ENCODE results near the gene ARL8B. TPM values are rescaled to one million over a fixed set of nuclear protein-coding genes. Genes with fewer than 3 reads are reported as not detected.
A peak's percentile ranks its signal among the peaks of the same experiment; 100 is the strongest.

The ARL8B gene
- total and polyA plus RNA-seq, 2 experiments from 2014 or later = 47.2 to 72.9 TPM

DNA sequence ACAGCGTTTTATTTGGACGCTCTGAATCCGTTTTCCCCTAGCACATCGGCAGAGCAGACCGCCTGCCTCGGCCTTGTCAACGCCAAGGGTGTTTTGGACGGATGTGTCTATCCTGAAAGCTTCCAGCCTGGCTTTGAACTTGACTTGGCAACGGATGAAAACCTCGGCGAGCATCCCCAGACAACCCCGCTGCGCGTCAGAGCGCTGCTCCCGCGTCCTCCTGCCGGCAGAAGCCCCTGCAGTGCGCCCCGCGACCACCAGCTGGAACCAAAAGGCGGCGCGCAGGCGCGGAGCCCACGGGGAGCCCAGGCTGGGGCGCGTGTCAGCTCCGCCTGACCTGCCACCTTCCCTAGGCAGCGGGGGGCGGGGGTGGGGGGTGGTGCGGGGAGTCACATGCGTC is 26.2 kb upstream of the ARL8B start:
- peak overlapping the region; percentile 53 for H3K4me2 ChIP-seq (ENCODE audit: unreplicated experiment)
- 3% methylated on average over 28 to 34 of the region's 34 CpGs for WGBS, 2 experiments (ENCODE audit: low coverage in 1 of 2, low lambda C conversion rate in 2 of 2, missing lambda C conversion rate in 2 of 2)
- peak; percentile 38 for DNase-seq
- in situ Hi-C loops (cut with MboI) = no loop called here
- peak overlapping the region; percentile 52 for H3K4me3 ChIP-seq
- 0 out of 2 replicates have a peak, but pooled peaks cover 4% of the 10 kb centered on the region for H3K27me3 ChIP-seq (replicated peaks; ENCODE audit: insufficient read depth)
- H3K9me3 ChIP-seq (ENCODE audit: low read depth) = no peaks in the 10 kb centered on the region
- TF ChIP-seq EZH2 (IDR thresholded peaks at IDR 0.05; ENCODE audit: insufficient read depth, poor library complexity, severe bottlenecking) (no peak), EZH2phosphoT487 (IDR thresholded peaks at IDR 0.05; ENCODE audit: insufficient read depth, low read depth) (no peak)
- H3K36me3 ChIP-seq (ENCODE audit: low read depth) = no peaks in the 10 kb centered on the region
- no peaks in the 10 kb centered on the region for H3K4me1 ChIP-seq (ENCODE audit: insufficient read depth)
- no peaks in the 10 kb centered on the region for H3K9me2 ChIP-seq (ENCODE audit: insufficient read depth)
- peak overlapping the region; percentile 69 for H2AFZ ChIP-seq
- H3K79me2 ChIP-seq (ENCODE audit: insufficient read depth) = no peaks in the 10 kb centered on the region
- H3F3A ChIP-seq (ENCODE audit: insufficient read depth) = no peaks in the 10 kb centered on the region
- no peak overlapping the region for H3K27ac ChIP-seq
- no peaks in the 10 kb centered on the region for H4K20me1 ChIP-seq (ENCODE audit: insufficient read depth)
- no peak overlapping the region for H3K9ac ChIP-seq

DNA sequence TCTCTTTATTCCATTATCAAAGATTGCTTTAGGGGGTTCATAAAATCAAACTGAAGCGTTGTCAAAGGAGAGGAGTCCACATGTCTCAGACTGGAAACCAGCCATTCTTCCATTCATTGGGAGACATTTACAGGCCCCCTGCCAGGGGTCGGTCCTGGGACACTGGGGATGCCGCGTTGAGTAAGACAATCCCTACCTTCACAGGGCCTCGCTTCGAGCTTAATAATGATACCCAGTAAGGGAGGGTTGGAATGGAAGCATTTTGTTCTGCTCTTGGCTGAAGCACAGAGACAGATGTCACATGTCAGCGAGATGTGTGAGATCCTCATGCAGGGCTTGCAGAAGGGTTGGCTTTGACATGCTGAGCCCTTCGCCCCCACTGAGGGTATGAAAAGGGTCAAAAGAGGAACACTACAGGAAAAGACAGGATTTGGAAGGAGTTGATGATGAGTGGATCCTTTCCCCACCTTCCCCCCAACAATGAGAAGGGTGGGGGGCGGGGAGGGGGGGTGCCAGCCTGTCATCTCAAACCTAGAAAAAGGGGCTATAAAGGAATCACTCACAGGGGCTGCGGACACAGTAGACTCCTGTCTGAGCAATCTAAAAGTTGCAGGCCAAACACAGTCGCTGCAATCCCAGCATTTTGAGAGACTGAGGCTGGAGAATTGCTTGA is 25.6 kb upstream of the ARL8B start:
- in situ Hi-C loops (cut with MboI) = no loop called here
- Histone ChIP-seq H3F3A (ENCODE audit: insufficient read depth) (no peaks in the 10 kb centered on the region), H2AFZ (peak overlapping the region; percentile 69; the same call in 1 of the 2 replicates), H3K9ac (no peak overlapping the region), H4K20me1 (ENCODE audit: insufficient read depth) (no peaks in the 10 kb centered on the region), H3K9me3 (ENCODE audit: low read depth) (no peaks in the 10 kb centered on the region), H3K4me1 (ENCODE audit: insufficient read depth) (no peaks in the 10 kb centered on the region), H3K4me3 (peak overlapping the region; percentile 52; the same call in 1 of the 2 replicates), H3K27me3 (replicated peaks; ENCODE audit: insufficient read depth) (0 out of 2 replicates have a peak, but pooled peaks cover 4% of the 10 kb centered on the region), H3K9me2 (ENCODE audit: insufficient read depth) (no peaks in the 10 kb centered on the region), H3K79me2 (ENCODE audit: insufficient read depth) (no peaks in the 10 kb centered on the region), H3K4me2 (ENCODE audit: unreplicated experiment) (peak overlapping the region; percentile 53), H3K36me3 (ENCODE audit: low read depth) (no peaks in the 10 kb centered on the region), H3K27ac (no peak overlapping the region)
- no peak for DNase-seq
- TF ChIP-seq EZH2phosphoT487 (IDR thresholded peaks at IDR 0.05; ENCODE audit: insufficient read depth, low read depth) (no peak), EZH2 (IDR thresholded peaks at IDR 0.05; ENCODE audit: insufficient read depth, poor library complexity, severe bottlenecking) (no peak)
- WGBS, 2 experiments (ENCODE audit: low coverage in 1 of 2, low lambda C conversion rate in 2 of 2, missing lambda C conversion rate in 2 of 2) = 50 to 51% methylated on average over 11 of the region's 11 CpGs

DNA sequence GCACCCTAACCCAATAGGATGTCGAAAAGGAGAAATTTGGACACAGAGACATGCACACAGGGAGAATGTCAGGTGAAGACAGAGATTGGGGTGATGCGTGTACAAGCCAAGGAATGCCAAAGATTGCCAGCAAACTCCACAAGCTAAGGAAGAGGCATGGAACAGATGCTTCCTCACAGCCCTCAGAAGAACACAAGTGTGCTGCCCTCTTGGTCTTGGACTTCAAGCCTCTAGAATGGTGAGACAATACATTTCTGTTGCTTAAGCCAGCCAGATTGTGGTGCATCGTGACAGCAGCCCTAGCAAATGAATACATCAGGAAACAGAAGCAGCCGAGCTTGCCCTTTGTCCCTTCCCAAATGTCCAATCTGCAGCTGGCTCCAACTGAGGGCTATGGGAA is 23.7 kb upstream of the ARL8B start:
- Histone ChIP-seq H3K9me2 (ENCODE audit: insufficient read depth) (no peaks in the 10 kb centered on the region), H3K4me1 (ENCODE audit: insufficient read depth) (no peaks in the 10 kb centered on the region), H3K4me3 (no peak overlapping the region), H3K4me2 (ENCODE audit: unreplicated experiment) (no peak overlapping the region), H2AFZ (no peak overlapping the region), H3K9me3 (ENCODE audit: low read depth) (no peaks in the 10 kb centered on the region), H3K27me3 (replicated peaks; ENCODE audit: insufficient read depth) (0 out of 2 replicates have a peak, but pooled peaks cover 4% of the 10 kb centered on the region), H4K20me1 (ENCODE audit: insufficient read depth) (no peaks in the 10 kb centered on the region), H3K79me2 (ENCODE audit: insufficient read depth) (no peaks in the 10 kb centered on the region), H3K9ac (no peak overlapping the region), H3F3A (ENCODE audit: insufficient read depth) (no peaks in the 10 kb centered on the region), H3K36me3 (ENCODE audit: low read depth) (no peaks in the 10 kb centered on the region), H3K27ac (no peak overlapping the region)
- DNase-seq = no peak
- 42 to 50% methylated on average over 4 of the region's 4 CpGs for WGBS, 2 experiments (ENCODE audit: low coverage in 1 of 2, low lambda C conversion rate in 2 of 2, missing lambda C conversion rate in 2 of 2)
- no peak for TF ChIP-seq EZH2 (IDR thresholded peaks at IDR 0.05; ENCODE audit: insufficient read depth, poor library complexity, severe bottlenecking)
- TF ChIP-seq EZH2phosphoT487 (IDR thresholded peaks at IDR 0.05; ENCODE audit: insufficient read depth, low read depth) = no peak
- in situ Hi-C loops (cut with MboI) = no loop called here

DNA sequence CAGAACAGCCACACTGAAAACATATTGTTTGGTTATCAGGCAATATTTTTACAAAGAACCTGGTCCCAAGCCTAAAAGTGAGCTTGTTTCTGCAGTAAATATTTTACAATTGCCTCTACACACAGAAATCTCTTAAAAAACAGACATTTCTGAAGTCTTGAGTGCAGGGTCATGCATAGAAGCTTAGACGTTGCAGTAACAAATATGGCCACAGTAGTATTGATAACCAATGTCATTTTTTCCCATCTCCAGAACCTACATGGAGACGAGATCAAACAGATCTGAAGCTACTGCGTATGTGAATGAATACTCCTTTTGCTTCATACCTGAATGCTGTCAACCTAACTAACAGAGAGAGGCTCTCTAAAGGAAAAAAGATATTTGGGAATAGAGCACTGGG is 19.6 kb upstream of the ARL8B start:
- Histone ChIP-seq H2AFZ (no peak overlapping the region), H3K79me2 (ENCODE audit: insufficient read depth) (no peaks in the 10 kb centered on the region), H3F3A (ENCODE audit: insufficient read depth) (no peaks in the 10 kb centered on the region), H3K9me3 (ENCODE audit: low read depth) (no peaks in the 10 kb centered on the region), H3K9ac (no peak overlapping the region), H3K36me3 (ENCODE audit: low read depth) (no peaks in the 10 kb centered on the region), H4K20me1 (ENCODE audit: insufficient read depth) (no peaks in the 10 kb centered on the region), H3K4me3 (no peak overlapping the region), H3K27me3 (replicated peaks; ENCODE audit: insufficient read depth) (no peaks in the 10 kb centered on the region), H3K9me2 (ENCODE audit: insufficient read depth) (no peaks in the 10 kb centered on the region), H3K27ac (no peak overlapping the region), H3K4me1 (ENCODE audit: insufficient read depth) (no peaks in the 10 kb centered on the region), H3K4me2 (ENCODE audit: unreplicated experiment) (no peak overlapping the region)
- DNase-seq = no peak
- WGBS, 2 experiments (ENCODE audit: low coverage in 1 of 2, low lambda C conversion rate in 2 of 2, missing lambda C conversion rate in 2 of 2) = 38 to 41% methylated on average over 3 of the region's 3 CpGs
- in situ Hi-C loops (cut with MboI) = no loop called here
- TF ChIP-seq EZH2 (IDR thresholded peaks at IDR 0.05; ENCODE audit: insufficient read depth, poor library complexity, severe bottlenecking) (no peak), EZH2phosphoT487 (IDR thresholded peaks at IDR 0.05; ENCODE audit: insufficient read depth, low read depth) (no peak)
